Skin of body (tissue), 2 donors: ENCODE measurements around the gene SDCCAG8. TPM values are rescaled to one million over a fixed set of nuclear protein-coding genes. Genes with fewer than 3 reads are reported as not detected.

Experiments
- DNase-seq: peaks from one replicate; lab custom pipeline; 2025; lab: John Stamatoyannopoulos, UW
- total RNA-seq: library from RNA; depleted of rRNA; stranded (reverse); fragments of >200 nt; gene quantifications from one replicate; pipeline ENCODE4 v1.2.3, GENCODE V29; 2014

SDCCAG8 gene
- total RNA-seq, 1 donor from 2014 or later: 55.0 TPM

- DNase-seq: peak; percentile 48
Measured at GRCh38 chr1:243482141-243483022, 226.5 kb downstream of the SDCCAG8 start.

- no peak for DNase-seq
Measured at GRCh38 chr1:243483071-243483771, 227.4 kb downstream of the SDCCAG8 start.

- DNase-seq: no peak
Measured at GRCh38 chr1:243483952-243484351, 228.1 kb downstream of the SDCCAG8 start.

- no peak for DNase-seq
Measured at GRCh38 chr1:243487036-243487648, 231.3 kb downstream of the SDCCAG8 start.

- no peak for DNase-seq
Measured at GRCh38 chr1:243487649-243488227, 231.9 kb downstream of the SDCCAG8 start.

- no peak for DNase-seq
Measured at GRCh38 chr1:243488459-243489157, 232.8 kb downstream of the SDCCAG8 start.

GRCh38 chr1:243489158-243489527, 233.3 kb downstream of the SDCCAG8 start:
- no peak for DNase-seq

- DNase-seq: no peak
Measured at GRCh38 chr1:243489681-243490546, 234.1 kb downstream of the SDCCAG8 start.

- DNase-seq: no peak
Measured at GRCh38 chr1:243490748-243491686, 235.2 kb downstream of the SDCCAG8 start.

GRCh38 chr1:243493156-243494129, 237.6 kb downstream of the SDCCAG8 start:
- no peak for DNase-seq

- no peak for DNase-seq
Measured at GRCh38 chr1:243494741-243495431, 239.0 kb downstream of the SDCCAG8 start.

GRCh38 chr1:243495442-243496186, 239.8 kb downstream of the SDCCAG8 start:
- no peak for DNase-seq

- DNase-seq: no peak
Measured at GRCh38 chr1:243496187-243496646, 240.4 kb downstream of the SDCCAG8 start.

GRCh38 chr1:243496806-243497205, 241.0 kb downstream of the SDCCAG8 start:
- DNase-seq: no peak

GRCh38 chr1:243497939-243498681, 242.3 kb downstream of the SDCCAG8 start:
- DNase-seq: no peak

- DNase-seq: no peak
Measured at GRCh38 chr1:243499248-243499647, 243.4 kb downstream of the SDCCAG8 start.
